ENCODE measurements around the gene BNIP5.

The BNIP5 gene

GRCh38 chr6:36273802-36274514 is 62.7 kb downstream of the BNIP5 start:
- no peak overlapping the region for H3K4me3 ChIP-seq (ENCODE audit: low read length)
- no peak for TF ChIP-seq ZNF274 (IDR thresholded peaks at IDR 0.05; ENCODE audit: low read depth, low read length)

- no peak for TF ChIP-seq ZNF274 (IDR thresholded peaks at IDR 0.05; ENCODE audit: low read depth, low read length)
- no peak overlapping the region for H3K4me3 ChIP-seq (ENCODE audit: low read length)
Measured at GRCh38 chr6:36273067-36273466, 63.6 kb downstream of the BNIP5 start.

DNA sequence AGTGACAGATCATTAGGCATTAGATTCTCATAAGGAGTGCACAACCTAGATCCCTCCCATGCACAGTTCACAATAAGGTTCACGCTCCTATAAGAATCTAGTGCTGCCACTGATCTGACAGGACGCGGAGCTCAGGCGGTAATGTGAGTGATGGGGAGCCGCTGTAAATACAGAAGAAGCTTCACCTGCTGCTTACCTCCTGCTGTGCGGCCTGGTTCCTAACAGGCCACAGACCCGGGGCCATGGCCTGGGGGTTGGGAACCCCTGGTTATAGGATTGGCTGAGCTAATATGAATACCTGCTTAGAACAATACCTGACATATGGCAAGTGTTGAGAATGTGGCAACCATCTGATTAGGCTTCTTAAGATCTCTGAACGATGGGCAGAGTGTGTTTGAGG is 64.5 kb downstream of the BNIP5 start:
- no peak for TF ChIP-seq ZNF274 (IDR thresholded peaks at IDR 0.05; ENCODE audit: low read depth, low read length)
- H3K4me3 ChIP-seq (ENCODE audit: low read length) = no peak overlapping the region

DNA sequence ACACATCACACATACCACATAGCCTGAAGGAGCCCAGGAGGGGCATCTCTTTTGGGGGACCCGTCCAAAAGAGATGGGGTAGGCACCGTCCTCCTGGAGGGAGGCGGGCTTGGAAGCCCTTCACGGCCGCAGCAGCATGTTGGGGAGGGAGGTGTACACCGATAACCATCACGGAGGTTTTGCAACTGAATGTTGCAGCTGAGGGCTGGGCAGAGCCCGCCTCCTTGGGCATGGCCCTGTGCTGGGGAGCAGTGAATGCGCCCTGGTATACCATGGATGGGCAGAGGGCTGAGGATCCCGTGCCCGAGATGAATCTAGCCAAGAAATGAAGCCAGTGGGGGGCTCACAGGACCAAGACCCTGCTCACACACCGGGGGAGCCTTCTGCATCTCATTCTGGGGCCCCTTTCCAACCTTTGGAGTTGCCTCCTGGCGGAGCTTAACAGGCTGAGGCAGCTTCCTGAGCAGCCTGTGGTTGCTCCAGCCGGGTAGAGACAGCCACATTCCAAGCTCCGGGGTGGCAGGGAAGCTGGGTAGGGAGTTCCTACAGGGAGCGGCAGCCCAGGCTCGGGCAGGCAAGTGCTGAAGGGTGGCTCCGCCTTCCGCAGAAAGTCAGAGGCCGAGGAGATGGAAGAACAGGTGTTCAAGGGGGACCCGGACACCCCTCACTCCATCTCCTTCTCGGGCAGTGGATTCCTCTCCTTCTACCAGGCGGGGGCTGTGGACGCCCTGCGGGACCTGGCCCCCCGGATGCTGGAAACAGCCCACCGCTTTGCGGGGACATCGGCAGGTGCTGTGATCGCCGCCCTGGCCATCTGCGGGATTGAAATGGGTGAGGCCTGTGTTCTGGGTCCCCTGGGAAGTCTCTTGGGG is 66.6 kb downstream of the BNIP5 start, which contains the start of gene PNPLA1:
PNPLA1 (plus strand) TSS at position 227 of the 872 bp plus-strand sequence; CDS start at position 627, 400 bp downstream.
- TF ChIP-seq ZNF274 (IDR thresholded peaks at IDR 0.05; ENCODE audit: low read depth, low read length) = no peak
- no peak within 1 kb of the TSS for H3K4me3 ChIP-seq (ENCODE audit: low read length)

GRCh38 chr6:36268478-36269275 is 68.0 kb downstream of the BNIP5 start:
- H3K4me3 ChIP-seq (ENCODE audit: low read length) = no peak overlapping the region
- no peak for TF ChIP-seq ZNF274 (IDR thresholded peaks at IDR 0.05; ENCODE audit: low read depth, low read length)

DNA sequence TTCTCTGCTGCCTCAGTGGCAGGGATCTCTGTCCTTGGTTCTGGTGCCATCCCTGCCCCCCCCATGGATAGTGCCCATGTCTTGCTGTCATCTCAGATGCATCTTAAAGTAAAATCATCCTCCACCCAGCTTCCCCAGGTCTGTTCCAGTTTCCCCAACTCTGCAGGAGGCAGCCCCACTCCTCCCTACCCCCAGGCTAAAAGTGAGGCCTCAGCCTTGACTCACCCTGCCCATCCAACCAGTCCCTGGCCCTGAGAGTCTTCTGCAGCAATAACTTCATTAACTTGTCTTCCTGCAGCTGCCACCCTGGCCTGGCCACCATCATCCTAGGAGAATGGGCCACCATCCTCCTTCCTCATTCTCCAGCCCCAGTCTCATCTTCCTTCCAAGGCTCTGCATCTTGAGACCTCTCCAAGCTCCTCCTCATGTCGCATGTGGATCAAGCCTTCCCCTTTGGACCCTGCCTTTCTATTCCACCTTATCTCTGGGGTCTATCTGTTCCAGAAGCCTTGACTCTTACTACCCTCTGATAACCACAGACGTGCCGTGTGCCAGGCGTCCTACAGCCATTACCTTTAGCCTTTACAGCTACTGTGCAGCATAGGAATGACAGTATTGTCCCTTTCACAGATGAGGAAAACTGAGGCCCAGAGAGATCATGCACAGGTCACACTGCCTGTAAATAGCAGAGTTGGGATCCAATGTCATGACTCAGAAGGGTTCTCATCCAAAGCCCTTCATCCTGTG is 68.8 kb downstream of the BNIP5 start:
- H3K4me3 ChIP-seq (ENCODE audit: low read length) = no peak overlapping the region
- TF ChIP-seq ZNF274 (IDR thresholded peaks at IDR 0.05; ENCODE audit: low read depth, low read length) = no peak

DNA sequence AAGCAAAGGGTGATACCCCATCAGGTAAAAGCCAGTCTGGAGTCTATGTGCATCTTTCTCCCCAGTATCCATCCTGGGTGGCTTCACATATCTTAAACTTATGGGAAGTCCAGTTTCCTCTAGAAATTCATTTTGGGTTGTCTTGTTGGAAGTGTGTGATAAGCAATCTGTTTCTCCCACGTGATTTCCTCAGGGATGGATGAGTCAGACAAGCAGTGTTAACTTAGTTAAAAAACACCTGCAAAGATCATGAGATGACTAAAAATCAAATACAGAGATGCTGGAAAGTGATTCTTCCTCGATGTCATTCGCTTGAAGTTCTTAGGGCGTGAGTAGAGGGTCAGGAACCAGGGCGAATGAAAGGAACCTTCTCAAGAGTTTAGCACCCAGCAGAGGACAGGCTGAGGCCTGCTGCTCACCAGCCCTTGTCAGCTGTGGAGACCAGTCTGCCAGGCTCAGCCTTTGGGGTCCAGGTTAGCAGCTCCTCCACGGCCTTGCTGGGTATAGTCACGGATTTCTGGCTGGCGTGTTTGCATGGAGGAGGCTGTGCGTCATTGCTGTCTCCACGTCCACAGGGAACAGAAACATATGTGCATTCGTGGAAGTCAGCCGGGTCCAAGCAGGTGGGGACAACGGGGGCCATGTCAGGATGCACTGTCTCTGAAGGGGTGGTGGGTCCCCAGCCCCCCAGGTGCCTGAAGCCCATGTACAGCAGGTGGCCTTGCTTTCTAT is 69.6 kb downstream of the BNIP5 start:
- no peak for TF ChIP-seq ZNF274 (IDR thresholded peaks at IDR 0.05; ENCODE audit: low read depth, low read length)
- H3K4me3 ChIP-seq (ENCODE audit: low read length) = no peak overlapping the region

Data from GM08714 (cell line).